Bronchial epithelial cell (primary cell): Measurements from ENCODE around the gene NARS2. TPM values are rescaled to one million over a fixed set of nuclear protein-coding genes. Genes with fewer than 3 reads are reported as not detected.

Source experiments
- DNase-seq: peaks from one replicate; pipeline ENCODE4 v3.0.0-alpha.2; 2010; ENCODE audit warnings: low read depth
- FAIRE-seq: peaks from 2 replicates; lab custom pipeline; 2011; peaks lifted over from hg19 to GRCh38; lab: Jason Lieb, UNC
- H3K27me3 ChIP-seq: 2 replicates; pipeline ENCODE4 v1.5.1; 2011; ENCODE audit warnings: low read length; ENCODE audit not compliant: control insufficient read depth, insufficient read depth
- H3K36me3 ChIP-seq: 2 replicates; pipeline ENCODE4 v1.5.1; 2011; ENCODE audit warnings: low read length; ENCODE audit not compliant: control insufficient read depth, insufficient read depth
- H3K4me3 ChIP-seq: 2 replicates; pipeline ENCODE4 v1.5.1; 2011; ENCODE audit warnings: mild to moderate bottlenecking, low read depth, low read length, control low read depth
- total RNA-seq: library from RNA; depleted of rRNA; stranded (reverse); fragments of >200 nt; gene quantifications from 2 replicates; pipeline ENCODE4 v1.2.1, GENCODE V29; 2014
- TF ChIP-seq, protein P1 (sequence below): IDR thresholded peaks from 2 replicates; pipeline ENCODE4 v1.5.1; 2011; ENCODE audit warnings: mild to moderate bottlenecking, moderate library complexity, low read length, control low read depth, inconsistent platforms; ENCODE audit not compliant: insufficient read depth, severe bottlenecking

The NARS2 gene
- total RNA-seq, 1 donor from 2014 or later = 23.4 TPM

DNA sequence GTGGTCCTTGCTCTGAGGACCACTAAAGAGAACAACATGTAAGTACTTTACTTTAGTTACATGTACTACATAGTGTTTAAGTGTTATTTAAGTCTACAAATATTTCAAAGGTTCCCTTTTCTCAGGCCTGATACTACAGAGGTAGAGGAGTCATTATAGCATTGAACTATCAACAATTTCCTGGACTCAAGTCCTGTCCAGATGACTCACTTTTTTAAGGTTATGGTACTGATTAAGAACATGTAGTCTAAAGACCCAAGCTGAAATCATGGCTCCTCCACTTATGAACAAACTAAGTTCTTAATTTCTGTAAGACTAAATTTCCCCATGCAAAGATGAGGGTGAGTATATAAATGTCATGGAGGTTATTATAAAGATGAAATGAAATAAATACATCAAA is 74.7 kb downstream of the NARS2 start:
- no peak for FAIRE-seq
- H3K36me3 ChIP-seq = no peaks in the 10 kb centered on the region
- H3K4me3 ChIP-seq = no peak overlapping the region
- no peaks in the 10 kb centered on the region for H3K27me3 ChIP-seq
- TF ChIP-seq, protein P1, sequence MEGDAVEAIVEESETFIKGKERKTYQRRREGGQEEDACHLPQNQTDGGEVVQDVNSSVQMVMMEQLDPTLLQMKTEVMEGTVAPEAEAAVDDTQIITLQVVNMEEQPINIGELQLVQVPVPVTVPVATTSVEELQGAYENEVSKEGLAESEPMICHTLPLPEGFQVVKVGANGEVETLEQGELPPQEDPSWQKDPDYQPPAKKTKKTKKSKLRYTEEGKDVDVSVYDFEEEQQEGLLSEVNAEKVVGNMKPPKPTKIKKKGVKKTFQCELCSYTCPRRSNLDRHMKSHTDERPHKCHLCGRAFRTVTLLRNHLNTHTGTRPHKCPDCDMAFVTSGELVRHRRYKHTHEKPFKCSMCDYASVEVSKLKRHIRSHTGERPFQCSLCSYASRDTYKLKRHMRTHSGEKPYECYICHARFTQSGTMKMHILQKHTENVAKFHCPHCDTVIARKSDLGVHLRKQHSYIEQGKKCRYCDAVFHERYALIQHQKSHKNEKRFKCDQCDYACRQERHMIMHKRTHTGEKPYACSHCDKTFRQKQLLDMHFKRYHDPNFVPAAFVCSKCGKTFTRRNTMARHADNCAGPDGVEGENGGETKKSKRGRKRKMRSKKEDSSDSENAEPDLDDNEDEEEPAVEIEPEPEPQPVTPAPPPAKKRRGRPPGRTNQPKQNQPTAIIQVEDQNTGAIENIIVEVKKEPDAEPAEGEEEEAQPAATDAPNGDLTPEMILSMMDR = no peak
- DNase-seq = peak; percentile 8

DNA sequence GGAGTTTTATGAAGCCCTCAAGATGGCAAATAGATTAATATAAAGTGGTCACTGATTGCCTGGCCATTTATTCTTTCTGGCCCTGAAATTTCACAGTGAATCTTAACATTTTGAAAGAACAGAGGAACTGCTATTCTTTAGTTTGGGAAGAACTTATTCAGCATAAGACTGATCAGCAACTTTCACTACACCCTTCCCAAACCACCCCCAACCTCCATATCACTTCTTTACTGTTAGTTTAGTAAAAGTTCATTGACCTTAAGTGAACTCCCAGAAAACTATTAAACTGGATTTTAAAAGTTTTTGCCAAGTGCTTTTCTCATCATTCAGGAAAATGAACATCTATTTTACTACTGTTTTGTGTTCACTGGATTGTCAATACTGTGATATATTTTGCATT is 77.4 kb downstream of the NARS2 start:
- TF ChIP-seq, protein P1 = no peak
- Histone ChIP-seq H3K36me3 (no peaks in the 10 kb centered on the region), H3K4me3 (no peak overlapping the region), H3K27me3 (no peaks in the 10 kb centered on the region)
- FAIRE-seq = no peak
- DNase-seq = no peak

DNA sequence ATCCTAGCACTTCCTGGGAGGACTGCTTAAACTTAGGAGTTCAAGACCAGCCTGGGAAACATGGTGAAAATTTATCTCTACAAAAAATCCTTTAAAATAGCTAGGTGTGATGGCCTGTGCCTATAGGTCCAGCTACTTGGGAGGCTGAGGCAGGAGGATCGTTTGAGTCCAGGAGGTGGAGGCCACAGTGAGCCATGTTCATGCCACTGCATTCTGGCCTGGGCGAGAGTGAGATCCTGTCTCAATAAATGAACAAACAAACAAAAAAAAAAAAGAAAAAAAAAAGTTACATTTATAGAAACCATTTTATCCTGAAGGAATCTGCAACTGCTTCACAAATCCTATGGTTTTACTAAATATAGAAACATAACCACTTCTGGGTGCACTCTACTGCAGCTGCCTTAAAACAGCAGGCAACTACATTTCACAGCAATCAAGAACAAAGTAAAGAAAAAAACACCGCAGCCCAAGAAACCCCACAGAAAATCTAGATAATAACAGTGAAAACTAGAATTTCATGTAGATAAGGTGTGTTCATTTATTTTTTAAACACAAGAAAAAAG is 81.2 kb downstream of the NARS2 start:
- H3K27me3 ChIP-seq = no peaks in the 10 kb centered on the region
- FAIRE-seq = no peak
- H3K36me3 ChIP-seq = no peaks in the 10 kb centered on the region
- TF ChIP-seq, protein P1 = no peak
- DNase-seq = no peak
- no peak overlapping the region for H3K4me3 ChIP-seq

DNA sequence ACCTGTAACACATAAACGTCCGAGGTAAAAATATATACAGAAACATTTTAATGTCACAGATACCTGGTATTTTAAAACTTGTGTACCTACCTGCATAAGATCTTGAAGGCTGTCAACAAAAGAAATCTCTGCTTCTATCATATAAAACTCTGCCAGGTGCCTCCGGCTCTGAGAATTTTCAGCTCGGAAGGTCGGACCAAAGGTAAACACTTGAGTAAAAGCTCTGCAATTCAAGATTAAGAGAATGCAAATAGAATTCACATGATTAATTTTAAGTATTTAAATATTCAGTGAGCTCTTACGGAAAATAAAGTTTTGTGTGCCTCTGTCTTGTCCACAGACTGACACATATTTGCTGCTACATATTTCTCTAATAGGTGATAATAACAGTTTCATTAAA is 81.7 kb downstream of the NARS2 start:
- H3K27me3 ChIP-seq = no peaks in the 10 kb centered on the region
- no peak overlapping the region for H3K4me3 ChIP-seq
- FAIRE-seq (no peak), DNase-seq (no peak)
- no peaks in the 10 kb centered on the region for H3K36me3 ChIP-seq
- TF ChIP-seq, protein P1 = no peak

DNA sequence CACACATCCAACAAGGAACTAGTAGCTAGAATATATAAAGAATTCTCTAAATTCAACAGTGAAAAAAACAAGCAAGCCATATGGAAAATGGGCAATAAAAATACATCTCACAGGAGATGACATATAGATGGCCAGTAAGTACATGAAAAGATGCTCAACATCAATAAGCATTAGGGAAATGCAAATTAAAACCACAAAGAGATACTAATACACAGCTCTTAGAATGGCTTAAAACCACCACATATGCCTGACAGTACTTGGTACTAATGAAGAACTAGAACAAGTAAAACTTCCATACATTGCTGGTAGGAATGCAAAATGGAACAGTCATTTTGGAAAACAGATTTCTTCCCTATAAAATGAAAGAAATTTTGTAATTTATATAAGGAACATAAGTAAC is 85.5 kb downstream of the NARS2 start:
- DNase-seq (no peak), FAIRE-seq (no peak)
- no peaks in the 10 kb centered on the region for H3K27me3 ChIP-seq
- no peak overlapping the region for H3K4me3 ChIP-seq
- TF ChIP-seq, protein P1 = no peak
- H3K36me3 ChIP-seq = no peaks in the 10 kb centered on the region

DNA sequence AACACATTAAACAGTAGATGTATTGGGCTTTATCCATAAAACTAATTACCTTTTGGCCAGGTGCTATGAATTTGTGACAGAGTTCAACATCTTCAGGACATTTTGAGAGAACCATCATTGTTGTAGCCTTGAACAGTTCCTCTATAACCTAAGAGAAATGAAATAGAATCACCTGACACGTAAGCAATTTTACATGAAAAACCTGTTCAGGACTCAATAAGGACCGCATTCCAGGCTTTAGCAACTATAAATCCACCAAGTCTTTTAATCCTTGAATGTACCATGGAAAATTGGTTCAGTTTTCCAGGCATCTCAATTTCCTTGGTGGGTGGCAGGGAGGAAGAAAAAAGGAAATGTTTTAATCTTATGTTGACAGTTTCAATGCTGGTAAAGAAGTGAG is 96.1 kb downstream of the NARS2 start:
- no peaks in the 10 kb centered on the region for H3K27me3 ChIP-seq
- TF ChIP-seq, protein P1 = no peak
- H3K4me3 ChIP-seq = no peak overlapping the region
- H3K36me3 ChIP-seq = no peaks in the 10 kb centered on the region
- no peak for FAIRE-seq
- DNase-seq = no peak
